Measurements from ENCODE around the gene ETNK1.

Gene ETNK1

DNA sequence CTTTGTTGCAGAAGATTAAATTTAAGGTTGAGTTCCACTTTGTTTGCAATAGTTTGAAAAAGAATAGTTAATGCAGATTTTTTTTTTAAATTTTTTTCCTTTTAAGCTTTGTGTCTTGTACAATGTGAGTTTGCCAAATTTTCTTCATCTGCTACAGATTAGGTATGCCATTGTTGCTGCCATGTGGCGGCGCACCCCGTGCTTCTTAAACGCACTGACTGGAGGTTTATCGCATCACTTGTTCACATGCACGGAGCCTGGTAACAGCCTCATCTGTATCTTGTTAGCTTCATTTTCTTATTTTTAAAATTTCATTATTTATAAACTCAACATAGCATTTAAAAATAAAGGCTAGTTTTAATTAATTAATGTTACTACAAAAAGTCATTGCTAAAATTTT lies 43.5 kb downstream of the ETNK1 start:
- no peak for DNase-seq (ENCODE audit: low read depth in 1 of 2, low spot score in 1 of 2)
- Histone ChIP-seq H3K27me3 (ENCODE audit: insufficient read depth, poor library complexity, severe bottlenecking) (no peaks in the 10 kb centered on the region), H3K4me3 (replicated peaks; ENCODE audit: insufficient read depth, low read length) (no peak overlapping the region), H3K27ac (replicated peaks) (no peak overlapping the region)
- no peak for TF ChIP-seq SPI1 (IDR thresholded peaks at IDR 0.05; ENCODE audit: borderline replicate concordance, low read depth)
- no peak for TF ChIP-seq GABPA (IDR thresholded peaks at IDR 0.05; ENCODE audit: low read depth)

DNA sequence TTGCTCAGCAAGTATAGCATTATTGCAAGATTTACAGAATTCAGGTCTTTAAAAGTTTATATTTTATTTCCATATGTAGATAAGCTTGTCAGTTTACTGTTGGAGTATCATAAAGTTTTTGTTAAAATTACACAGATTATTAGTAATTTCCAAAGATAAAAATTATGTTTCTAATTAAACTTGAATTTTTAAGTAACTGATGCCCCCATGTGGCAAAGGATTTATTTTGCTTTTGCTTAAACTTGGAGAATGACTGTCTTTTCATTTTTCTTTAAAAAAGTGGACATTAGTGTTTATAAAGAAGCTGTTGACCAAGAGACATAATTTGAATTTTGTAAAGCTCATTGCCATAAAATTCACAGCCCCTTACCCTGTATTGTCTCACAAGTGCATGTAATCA lies 45.8 kb downstream of the ETNK1 start:
- H3K27ac ChIP-seq (replicated peaks): no peak overlapping the region
- H3K4me3 ChIP-seq (replicated peaks; ENCODE audit: insufficient read depth, low read length): no peak overlapping the region
- DNase-seq (ENCODE audit: low read depth in 1 of 2, low spot score in 1 of 2): no peak
- TF ChIP-seq, protein P1, sequence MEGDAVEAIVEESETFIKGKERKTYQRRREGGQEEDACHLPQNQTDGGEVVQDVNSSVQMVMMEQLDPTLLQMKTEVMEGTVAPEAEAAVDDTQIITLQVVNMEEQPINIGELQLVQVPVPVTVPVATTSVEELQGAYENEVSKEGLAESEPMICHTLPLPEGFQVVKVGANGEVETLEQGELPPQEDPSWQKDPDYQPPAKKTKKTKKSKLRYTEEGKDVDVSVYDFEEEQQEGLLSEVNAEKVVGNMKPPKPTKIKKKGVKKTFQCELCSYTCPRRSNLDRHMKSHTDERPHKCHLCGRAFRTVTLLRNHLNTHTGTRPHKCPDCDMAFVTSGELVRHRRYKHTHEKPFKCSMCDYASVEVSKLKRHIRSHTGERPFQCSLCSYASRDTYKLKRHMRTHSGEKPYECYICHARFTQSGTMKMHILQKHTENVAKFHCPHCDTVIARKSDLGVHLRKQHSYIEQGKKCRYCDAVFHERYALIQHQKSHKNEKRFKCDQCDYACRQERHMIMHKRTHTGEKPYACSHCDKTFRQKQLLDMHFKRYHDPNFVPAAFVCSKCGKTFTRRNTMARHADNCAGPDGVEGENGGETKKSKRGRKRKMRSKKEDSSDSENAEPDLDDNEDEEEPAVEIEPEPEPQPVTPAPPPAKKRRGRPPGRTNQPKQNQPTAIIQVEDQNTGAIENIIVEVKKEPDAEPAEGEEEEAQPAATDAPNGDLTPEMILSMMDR (IDR thresholded peaks at IDR 0.05; ENCODE audit: insufficient read depth, low read length): no peak
- no peak for TF ChIP-seq POLR2AphosphoS5 (IDR thresholded peaks at IDR 0.05; ENCODE audit: low read depth)
- TF ChIP-seq, protein P2, sequence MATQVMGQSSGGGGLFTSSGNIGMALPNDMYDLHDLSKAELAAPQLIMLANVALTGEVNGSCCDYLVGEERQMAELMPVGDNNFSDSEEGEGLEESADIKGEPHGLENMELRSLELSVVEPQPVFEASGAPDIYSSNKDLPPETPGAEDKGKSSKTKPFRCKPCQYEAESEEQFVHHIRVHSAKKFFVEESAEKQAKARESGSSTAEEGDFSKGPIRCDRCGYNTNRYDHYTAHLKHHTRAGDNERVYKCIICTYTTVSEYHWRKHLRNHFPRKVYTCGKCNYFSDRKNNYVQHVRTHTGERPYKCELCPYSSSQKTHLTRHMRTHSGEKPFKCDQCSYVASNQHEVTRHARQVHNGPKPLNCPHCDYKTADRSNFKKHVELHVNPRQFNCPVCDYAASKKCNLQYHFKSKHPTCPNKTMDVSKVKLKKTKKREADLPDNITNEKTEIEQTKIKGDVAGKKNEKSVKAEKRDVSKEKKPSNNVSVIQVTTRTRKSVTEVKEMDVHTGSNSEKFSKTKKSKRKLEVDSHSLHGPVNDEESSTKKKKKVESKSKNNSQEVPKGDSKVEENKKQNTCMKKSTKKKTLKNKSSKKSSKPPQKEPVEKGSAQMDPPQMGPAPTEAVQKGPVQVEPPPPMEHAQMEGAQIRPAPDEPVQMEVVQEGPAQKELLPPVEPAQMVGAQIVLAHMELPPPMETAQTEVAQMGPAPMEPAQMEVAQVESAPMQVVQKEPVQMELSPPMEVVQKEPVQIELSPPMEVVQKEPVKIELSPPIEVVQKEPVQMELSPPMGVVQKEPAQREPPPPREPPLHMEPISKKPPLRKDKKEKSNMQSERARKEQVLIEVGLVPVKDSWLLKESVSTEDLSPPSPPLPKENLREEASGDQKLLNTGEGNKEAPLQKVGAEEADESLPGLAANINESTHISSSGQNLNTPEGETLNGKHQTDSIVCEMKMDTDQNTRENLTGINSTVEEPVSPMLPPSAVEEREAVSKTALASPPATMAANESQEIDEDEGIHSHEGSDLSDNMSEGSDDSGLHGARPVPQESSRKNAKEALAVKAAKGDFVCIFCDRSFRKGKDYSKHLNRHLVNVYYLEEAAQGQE (IDR thresholded peaks at IDR 0.05; ENCODE audit: insufficient replicate concordance, low read depth): no peak
- TF ChIP-seq SPI1 (IDR thresholded peaks at IDR 0.05; ENCODE audit: borderline replicate concordance, low read depth): no peak
- no peak for TF ChIP-seq GABPA (IDR thresholded peaks at IDR 0.05; ENCODE audit: low read depth)
- no peaks in the 10 kb centered on the region for H3K27me3 ChIP-seq (ENCODE audit: insufficient read depth, poor library complexity, severe bottlenecking)

DNA sequence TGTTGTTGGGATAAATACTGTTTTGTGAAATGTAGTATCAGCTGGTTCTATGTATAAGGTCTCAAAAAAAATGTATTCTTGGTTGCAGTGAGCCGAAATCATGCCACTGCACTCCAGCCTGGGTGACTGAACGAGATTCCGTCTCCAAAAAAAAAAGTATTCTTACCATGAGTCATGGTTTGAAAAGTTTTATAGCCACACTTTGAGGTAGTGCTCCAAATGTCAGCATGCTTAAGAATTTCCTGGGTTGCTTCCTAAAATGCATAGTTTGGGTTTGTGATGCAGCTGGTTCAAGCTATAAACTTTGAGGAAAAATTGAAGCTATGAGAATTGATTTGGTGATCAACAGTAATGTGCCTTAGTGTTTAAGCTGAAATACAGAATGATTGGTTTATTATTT lies 48.0 kb downstream of the ETNK1 start:
- no peaks in the 10 kb centered on the region for H3K27me3 ChIP-seq (ENCODE audit: insufficient read depth, poor library complexity, severe bottlenecking)
- no peak for TF ChIP-seq GABPA (IDR thresholded peaks at IDR 0.05; ENCODE audit: low read depth)
- TF ChIP-seq, protein P1 (IDR thresholded peaks at IDR 0.05; ENCODE audit: insufficient read depth, low read length): no peak
- TF ChIP-seq, protein P2 (IDR thresholded peaks at IDR 0.05; ENCODE audit: insufficient replicate concordance, low read depth): no peak
- no peak for TF ChIP-seq SPI1 (IDR thresholded peaks at IDR 0.05; ENCODE audit: borderline replicate concordance, low read depth)
- TF ChIP-seq POLR2AphosphoS5 (IDR thresholded peaks at IDR 0.05; ENCODE audit: low read depth): no peak
- no peak overlapping the region for H3K27ac ChIP-seq (replicated peaks)
- no peak for DNase-seq (ENCODE audit: low read depth in 1 of 2, low spot score in 1 of 2)
- H3K4me3 ChIP-seq (replicated peaks; ENCODE audit: insufficient read depth, low read length): no peak overlapping the region

DNA sequence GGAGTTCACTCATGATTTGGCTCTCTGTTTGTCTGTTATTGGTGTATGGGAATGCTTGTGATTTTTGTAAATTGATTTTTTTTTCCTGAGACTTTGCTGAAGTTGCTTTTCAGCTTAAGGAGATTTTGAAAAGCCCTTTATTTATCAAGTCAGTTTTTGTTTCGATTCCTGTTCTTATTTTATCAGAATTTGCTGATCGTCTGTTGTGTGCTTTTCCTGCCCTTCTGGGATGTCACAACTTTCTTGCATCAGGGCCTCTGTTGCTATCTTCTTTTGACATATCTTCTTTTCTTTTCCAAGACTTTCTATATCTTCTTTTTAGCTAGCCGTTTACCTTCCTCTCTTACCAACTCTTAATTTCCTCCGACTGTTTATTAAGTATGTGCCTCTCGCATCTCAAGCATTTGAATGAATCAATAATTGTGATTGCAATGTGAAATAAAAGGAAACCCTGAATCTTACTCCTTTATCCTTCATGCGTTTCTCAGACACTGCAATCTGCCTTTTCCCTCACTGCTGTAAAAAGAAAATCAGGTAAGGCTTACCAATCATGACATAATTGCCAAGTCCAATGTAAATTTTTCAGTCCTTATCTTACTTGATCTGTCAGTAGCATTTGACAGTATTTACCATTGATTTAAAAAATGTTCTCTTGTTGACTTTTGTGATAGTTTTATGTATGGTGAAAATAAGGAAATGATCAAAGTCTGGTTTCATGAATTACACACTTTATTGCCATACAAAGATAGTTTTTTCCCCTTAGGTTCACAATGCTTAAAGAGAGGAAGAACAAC lies 53.0 kb downstream of the ETNK1 start:
- TF ChIP-seq, protein P1 (IDR thresholded peaks at IDR 0.05; ENCODE audit: insufficient read depth, low read length): no peak
- TF ChIP-seq, protein P2 (IDR thresholded peaks at IDR 0.05; ENCODE audit: insufficient replicate concordance, low read depth): no peak
- TF ChIP-seq POLR2AphosphoS5 (IDR thresholded peaks at IDR 0.05; ENCODE audit: low read depth) (no peak), GABPA (IDR thresholded peaks at IDR 0.05; ENCODE audit: low read depth) (no peak), SPI1 (IDR thresholded peaks at IDR 0.05; ENCODE audit: borderline replicate concordance, low read depth) (no peak)
- DNase-seq (ENCODE audit: low read depth in 1 of 2, low spot score in 1 of 2): no peak
- Histone ChIP-seq H3K27ac (replicated peaks) (no peak overlapping the region), H3K4me3 (replicated peaks; ENCODE audit: insufficient read depth, low read length) (no peak overlapping the region), H3K27me3 (ENCODE audit: insufficient read depth, poor library complexity, severe bottlenecking) (no peaks in the 10 kb centered on the region)
